Measurements from ENCODE around the gene TUBA3D.

DNA sequence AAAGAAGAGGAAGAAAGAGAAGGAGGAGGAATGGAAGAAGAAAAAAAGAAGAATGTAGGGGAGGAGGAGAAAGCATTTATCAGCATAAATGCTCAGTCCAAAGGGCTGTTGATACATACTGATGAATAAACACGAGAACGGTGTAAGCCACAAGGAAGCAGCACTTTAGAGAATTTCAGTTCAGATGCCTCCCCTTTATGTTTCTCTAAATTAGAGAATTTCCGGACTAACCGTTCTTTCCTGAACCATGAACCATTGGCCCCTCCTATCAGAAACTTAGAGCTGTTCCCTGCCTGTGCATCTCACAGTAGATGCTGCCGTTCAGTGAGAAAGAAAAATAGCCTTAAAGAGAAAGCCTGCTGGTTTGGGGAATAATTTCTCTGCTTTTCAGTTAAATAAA lies 49.2 kb upstream of the TUBA3D start:
- TF ChIP-seq EZH2 (IDR thresholded peaks at IDR 0.05; ENCODE audit: insufficient read depth, low read length), result no peak
- no peak for TF ChIP-seq CTCF (IDR thresholded peaks at IDR 0.05; ENCODE audit: insufficient read depth, low read depth, low read length)
